Lung (tissue), 12 donors: ENCODE data around the gene CUL3. TPM values are rescaled to one million over a fixed set of nuclear protein-coding genes. Genes with fewer than 3 reads are reported as not detected.

Experiments
- ATAC-seq: fragments of 200-7000 bp; cut with Tn5 transposase; one replicate; pipeline ENCODE4 v1.9.1; 2020; ENCODE audit warnings: moderate number of reproducible peaks; ENCODE audit not compliant: insufficient read depth, low FRiP score
- DNase-seq, 3 donors: peaks; one replicate each; pipeline ENCODE4 v3.0.0-alpha.2; 2013 to 2017
- H3K27ac ChIP-seq, 2 donors: one replicate each; pipeline ENCODE4 v1.5.1; 2013; ENCODE audit warnings: mild to moderate bottlenecking in 2 of 2, moderate library complexity in 2 of 2, control low read depth in 1 of 2, inconsistent platforms in 1 of 2, low read depth in 1 of 2, low read length in 1 of 2
- H3K27me3 ChIP-seq, 3 donors: one replicate each; pipeline ENCODE4 v1.5.1; 2013; ENCODE audit warnings: low read length in 2 of 3; ENCODE audit not compliant: control insufficient read depth in 3 of 3, insufficient read depth in 3 of 3
- H3K36me3 ChIP-seq, 4 donors: one replicate each; pipeline ENCODE4 v1.5.1; 2013; ENCODE audit warnings: low read length in 4 of 4, mild to moderate bottlenecking in 1 of 4, moderate library complexity in 1 of 4; ENCODE audit not compliant: control insufficient read depth in 4 of 4, insufficient read depth in 4 of 4
- H3K4me1 ChIP-seq, 5 donors: one replicate each; pipeline ENCODE4 v1.5.1; 2013; ENCODE audit warnings: low read length in 5 of 5, mild to moderate bottlenecking in 2 of 5, moderate library complexity in 1 of 5; ENCODE audit not compliant: control insufficient read depth in 5 of 5, insufficient read depth in 5 of 5
- H3K4me3 ChIP-seq: one replicate; pipeline ENCODE4 v1.5.1; 2013; ENCODE audit warnings: mild to moderate bottlenecking, control low read depth, moderate library complexity
- H3K9ac ChIP-seq, 2 donors: one replicate each; pipeline ENCODE4 v1.5.1; 2013; ENCODE audit warnings: low read length in 2 of 2, control low read depth in 1 of 2; ENCODE audit not compliant: insufficient read depth in 1 of 2
- H3K9me3 ChIP-seq, 4 donors: one replicate each; pipeline ENCODE4 v1.5.1; 2013; ENCODE audit warnings: low read length in 3 of 4, mild to moderate bottlenecking in 1 of 4, moderate library complexity in 1 of 4; ENCODE audit not compliant: control insufficient read depth in 4 of 4, insufficient read depth in 3 of 4
- CTCF ChIP-seq: IDR thresholded peaks from 2 replicates; pipeline ENCODE4 v1.5.1; 2012; ENCODE audit warnings: mild to moderate bottlenecking; ENCODE audit errors: control extremely low read depth, extremely low read depth
- WGBS, 2 donors: extraction: QIAGEN DNeasy Blood & Tissue Kit; methylation state at CpG; one replicate each; pipeline ENCODE4 v1.1.7; 2013; 5-methylcytosine and 5-hydroxymethylcytosine counted together
- polyA plus RNA-seq, 2 donors: library from polyadenylated mRNA; stranded (reverse); fragments of 200-250 nt; gene quantifications; one replicate each; pipeline ENCODE4 v1.2.1, GENCODE V29; 2013
- total RNA-seq, 2 donors: library from RNA; depleted of rRNA in 1 of 2; stranded (reverse); fragments of >200 nt in 1 of 2; gene quantifications; one replicate each; pipeline ENCODE4 v1.2.1, GENCODE V29; 2014 to 2021
- donor health status: control.
- donor health status: control.
- donor health status: Bipolar disorder and iron deficiency.
- donor health status: healthy.
- donor health status: DM: yes; HTN: yes; CAD: no.

Gene CUL3
- total and polyA plus RNA-seq, 4 donors = 45.5 to 120 (median 64.6) TPM

GRCh38 chr2:224626735-224627134 is 41.6 kb upstream of the CUL3 start:
- no peak for TF ChIP-seq CTCF
- Histone ChIP-seq H3K9ac (no peak overlapping the region), H3K4me1 (peaks cover 0 to 4% (median 0%) of the 10 kb centered on the region in 5 donors), H3K9me3 (no peaks in the 10 kb centered on the region), H3K4me3 (no peak overlapping the region), H3K27me3 (no peaks in the 10 kb centered on the region), H3K27ac (no peak overlapping the region), H3K36me3 (no peaks in the 10 kb centered on the region)
- WGBS, 2 donors = 77 to 82% methylated on average over 4 of the region's 4 CpGs
- DNase-seq = no peak
- ATAC-seq = no peak

- no peak for TF ChIP-seq CTCF
- no peak overlapping the region for H3K4me3 ChIP-seq
Measured at GRCh38 chr2:224613543-224614286, 28.6 kb upstream of the CUL3 start.

GRCh38 chr2:224612578-224612977 is 27.4 kb upstream of the CUL3 start:
- Histone ChIP-seq H3K27ac (no peak overlapping the region), H3K4me1 (no peaks in the 10 kb centered on the region), H3K9ac (no peak overlapping the region), H3K9me3 (no peaks in the 10 kb centered on the region), H3K36me3 (no peaks in the 10 kb centered on the region), H3K4me3 (no peak overlapping the region), H3K27me3 (no peaks in the 10 kb centered on the region)
- no peak for TF ChIP-seq CTCF
- ATAC-seq (no peak), DNase-seq (no peak)
- 92% methylated on average over 5 of the region's 5 CpGs for WGBS, 2 donors

More at GRCh38 chr2:224613543-224614286, 28.6 kb upstream of the CUL3 start:
- WGBS, 2 donors = 88 to 92% methylated on average over 4 of the region's 4 CpGs
- ATAC-seq (no peak), DNase-seq (no peak)
- Histone ChIP-seq H3K9ac (no peak overlapping the region), H3K36me3 (no peaks in the 10 kb centered on the region), H3K27me3 (no peaks in the 10 kb centered on the region), H3K9me3 (peaks cover 0 to 2% (median 0%) of the 10 kb centered on the region in 4 donors), H3K4me1 (no peaks in the 10 kb centered on the region), H3K27ac (no peak overlapping the region)
